Activated naive CD4-positive, alpha-beta T cell treated with anti-CD3 and anti-CD28 coated beads, Interleukin-2, amount 10 ng/mL, durations not matched to agents 7 days and 5 days (primary cell): ENCODE data around the gene SMG9.

Experiments used
- CTCF ChIA-PET: fragments of 350-600 bp; sonication (Branson Sonifier 250); formaldehyde crosslinking; loops from one replicate; lab custom pipeline; 2021; ENCODE audit warnings: antibody characterized with exemption; lab: Charles Lee
- DNase-seq: peaks from one replicate; pipeline ENCODE4 v3.0.0-alpha.2; 2020
- H3K27ac Mint-ChIP-seq: one replicate; pipeline ENCODE4 v1.8.0; 2021; ENCODE audit warnings: mild to moderate bottlenecking, moderate library complexity, mixed read lengths
- H3K27me3 Mint-ChIP-seq: one replicate; pipeline ENCODE4 v1.8.0; 2021; ENCODE audit warnings: mild to moderate bottlenecking, mixed read lengths
- H3K36me3 Mint-ChIP-seq: one replicate; pipeline ENCODE4 v1.8.0; 2021; ENCODE audit warnings: mixed read lengths
- H3K4me1 Mint-ChIP-seq: one replicate; pipeline ENCODE4 v1.8.0; 2021; ENCODE audit warnings: mixed read lengths
- H3K4me3 Mint-ChIP-seq: one replicate; pipeline ENCODE4 v1.8.0; 2021; ENCODE audit warnings: mild to moderate bottlenecking, moderate library complexity, mixed read lengths
- H3K9me3 Mint-ChIP-seq: one replicate; pipeline ENCODE4 v1.8.0; 2021; ENCODE audit warnings: mixed read lengths

The SMG9 gene, protein sequence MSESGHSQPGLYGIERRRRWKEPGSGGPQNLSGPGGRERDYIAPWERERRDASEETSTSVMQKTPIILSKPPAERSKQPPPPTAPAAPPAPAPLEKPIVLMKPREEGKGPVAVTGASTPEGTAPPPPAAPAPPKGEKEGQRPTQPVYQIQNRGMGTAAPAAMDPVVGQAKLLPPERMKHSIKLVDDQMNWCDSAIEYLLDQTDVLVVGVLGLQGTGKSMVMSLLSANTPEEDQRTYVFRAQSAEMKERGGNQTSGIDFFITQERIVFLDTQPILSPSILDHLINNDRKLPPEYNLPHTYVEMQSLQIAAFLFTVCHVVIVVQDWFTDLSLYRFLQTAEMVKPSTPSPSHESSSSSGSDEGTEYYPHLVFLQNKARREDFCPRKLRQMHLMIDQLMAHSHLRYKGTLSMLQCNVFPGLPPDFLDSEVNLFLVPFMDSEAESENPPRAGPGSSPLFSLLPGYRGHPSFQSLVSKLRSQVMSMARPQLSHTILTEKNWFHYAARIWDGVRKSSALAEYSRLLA

DNA sequence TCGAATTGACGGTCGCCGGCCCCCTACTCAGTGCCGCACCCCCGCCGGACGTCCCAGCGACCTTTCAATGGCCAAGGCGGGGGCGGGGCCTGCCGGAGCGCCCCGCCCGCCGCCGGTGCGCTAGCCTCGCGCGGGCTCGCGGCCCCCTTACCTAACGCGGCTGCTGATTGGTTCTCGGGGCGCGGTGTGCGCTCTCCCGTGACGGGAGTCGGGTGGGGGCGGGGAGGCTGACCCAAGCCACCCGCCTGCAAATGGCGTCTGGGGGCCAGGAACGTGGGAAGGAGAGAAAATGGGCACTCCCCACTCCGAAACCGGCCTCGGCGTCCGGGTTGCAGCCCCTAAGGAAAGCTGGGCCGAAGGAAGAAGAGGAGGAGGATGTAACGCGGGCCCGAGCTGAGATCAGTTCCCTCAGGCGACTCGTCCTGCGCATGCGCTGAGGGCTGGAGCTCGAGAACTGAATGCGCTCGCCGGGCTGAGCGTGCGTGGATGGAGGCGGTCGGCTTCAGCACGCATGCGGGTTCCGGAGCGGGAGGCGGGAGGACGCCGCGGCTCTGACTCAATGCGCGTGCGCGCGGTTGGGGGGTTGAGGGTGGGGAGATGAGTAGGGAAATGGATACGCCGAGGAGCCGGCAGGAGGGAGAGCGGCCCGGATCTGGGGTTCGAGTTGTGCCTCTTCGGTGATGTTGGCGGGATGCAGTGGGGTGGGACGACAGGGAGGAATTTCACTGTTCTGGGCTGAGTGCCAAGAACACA lies at the start of gene SMG9:
TSS of gene SMG9 (minus strand) at position 460 of the 753 bp plus-strand sequence. CDS start 4,221 bp downstream, outside the sequence.
- CTCF ChIA-PET = interaction anchor here (0.7 to 6.0 kb wide), 3 partner anchors 9 to 160 kb away, joined by 3 to 68 read pairs (median 7); no protein-coding TSS in a partner anchor
- H3K36me3 Mint-ChIP-seq = peaks cover 44% of the 10 kb centered on the region
- H3K4me1 Mint-ChIP-seq = peaks cover 63% of the 10 kb centered on the region
- DNase-seq = peak; percentile 99
- peak within 1 kb of the TSS; percentile 99 for H3K27ac Mint-ChIP-seq
- peaks cover 3% of the 10 kb centered on the region for H3K27me3 Mint-ChIP-seq
- no peaks in the 10 kb centered on the region for H3K9me3 Mint-ChIP-seq
- H3K4me3 Mint-ChIP-seq = peak within 1 kb of the TSS; percentile 92

DNA sequence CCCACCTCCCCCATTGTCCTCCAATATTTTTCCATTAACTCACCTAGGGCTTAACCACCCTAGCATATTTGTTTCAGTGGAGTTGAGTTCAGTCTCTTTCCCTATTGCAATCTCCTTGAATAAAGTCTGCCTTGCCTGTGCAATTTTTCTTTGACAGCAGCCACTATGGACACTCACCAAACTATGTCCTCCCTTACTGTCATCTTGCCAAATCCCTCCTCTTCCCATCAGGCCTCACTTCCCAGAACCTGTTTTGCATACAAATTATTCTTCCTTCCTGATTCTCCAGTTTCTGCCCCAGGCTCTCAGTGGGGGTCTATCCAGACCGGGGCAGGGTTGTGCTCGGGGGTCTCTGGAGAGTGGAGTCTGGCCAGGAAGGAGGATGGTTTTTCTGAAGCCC lies 49.7 kb upstream of the SMG9 start:
- Mint-ChIP-seq H3K27ac (no peak overlapping the region), H3K36me3 (no peaks in the 10 kb centered on the region), H3K27me3 (peaks cover 38% of the 10 kb centered on the region), H3K9me3 (no peaks in the 10 kb centered on the region), H3K4me1 (peaks cover 6% of the 10 kb centered on the region), H3K4me3 (no peak overlapping the region)
- no peak for DNase-seq
- CTCF ChIA-PET = no interaction called here

DNA sequence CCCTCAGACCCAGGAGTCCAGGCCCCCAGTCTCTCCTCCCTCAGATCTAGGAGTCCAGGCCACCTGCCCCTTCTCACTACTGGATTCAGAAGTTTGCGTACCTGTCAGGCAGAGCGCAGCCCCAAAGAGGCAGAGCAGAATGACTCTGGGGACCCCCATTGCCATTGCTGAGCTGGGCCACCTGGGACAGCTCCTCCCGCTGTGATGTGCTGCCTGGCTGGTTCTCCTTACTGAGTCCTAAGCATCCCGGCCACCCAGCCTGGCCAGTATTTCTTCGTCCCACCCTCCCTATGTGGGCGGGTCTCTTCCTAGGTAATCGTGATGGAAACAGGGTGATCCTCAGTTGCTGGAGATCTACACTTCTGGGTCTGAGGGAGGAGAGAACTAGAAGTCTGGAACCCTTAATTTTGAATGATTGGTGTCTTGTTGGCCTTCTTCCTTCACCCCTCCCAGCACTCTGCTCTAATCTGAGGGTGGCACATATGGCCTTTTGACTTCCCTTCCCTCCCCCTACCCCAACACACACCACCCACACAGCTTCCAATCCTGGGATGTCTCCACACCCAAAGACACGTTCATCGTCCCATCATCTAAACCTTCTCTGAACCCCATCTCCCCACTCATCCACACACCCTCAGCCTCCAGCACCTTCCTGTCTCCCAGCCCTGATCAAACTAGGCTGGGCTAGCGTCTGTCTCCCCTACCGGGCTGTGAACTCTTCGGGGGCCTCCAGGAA lies 47.6 kb upstream of the SMG9 start, which contains the start of gene LYPD5:
TSS of gene LYPD5 (minus strand) at position 232 of the 736 bp plus-strand sequence. CDS start at position 165, 67 bp downstream.
- Mint-ChIP-seq H3K4me3 (no peak within 1 kb of the TSS), H3K36me3 (no peaks in the 10 kb centered on the region), H3K9me3 (no peaks in the 10 kb centered on the region), H3K27ac (no peak within 1 kb of the TSS), H3K4me1 (peaks cover 24% of the 10 kb centered on the region), H3K27me3 (peaks cover 53% of the 10 kb centered on the region)
- CTCF ChIA-PET = no interaction called here
- no peak for DNase-seq

DNA sequence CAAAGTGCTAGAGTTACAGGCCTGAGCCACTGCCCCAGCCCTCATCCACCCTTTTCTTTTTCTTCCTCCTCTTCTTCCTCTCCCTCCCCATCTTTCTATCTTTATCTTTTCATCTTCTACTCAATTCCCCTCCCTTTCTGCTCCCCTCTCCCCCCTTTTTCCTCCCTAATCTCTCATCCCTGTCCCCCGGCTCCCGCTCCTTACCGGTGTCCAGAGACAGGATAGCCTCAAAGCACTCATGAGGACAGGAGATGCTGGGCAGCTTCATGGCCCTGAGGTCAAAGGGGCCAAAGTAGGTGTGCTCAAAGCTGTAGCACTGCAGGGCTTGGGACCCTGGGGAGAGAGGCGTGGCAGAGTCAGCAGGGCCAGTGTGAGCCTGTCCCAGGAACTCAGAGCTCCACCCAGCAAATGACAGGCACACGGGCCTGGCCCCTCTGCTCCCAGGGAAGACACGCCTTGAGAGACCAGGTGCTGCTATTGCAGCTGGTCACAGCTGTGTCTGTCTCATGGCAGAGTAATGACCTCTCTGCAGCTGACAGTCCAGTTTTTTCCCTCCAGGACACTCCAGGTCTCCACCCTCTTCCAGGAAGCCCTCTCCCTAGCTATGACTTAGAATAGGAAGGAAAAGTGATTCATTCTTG lies 44.9 kb upstream of the SMG9 start:
- peaks cover 43% of the 10 kb centered on the region for H3K27me3 Mint-ChIP-seq
- H3K27ac Mint-ChIP-seq = no peak overlapping the region
- H3K36me3 Mint-ChIP-seq = no peaks in the 10 kb centered on the region
- CTCF ChIA-PET = interaction anchor here (0.7 kb wide), 1 partner anchor 55 kb away, joined by 3 read pairs; no protein-coding TSS in a partner anchor
- H3K4me1 Mint-ChIP-seq = peaks cover 27% of the 10 kb centered on the region
- no peak for DNase-seq
- H3K9me3 Mint-ChIP-seq = peaks cover 4% of the 10 kb centered on the region
- H3K4me3 Mint-ChIP-seq = peak overlapping the region; percentile 72

DNA sequence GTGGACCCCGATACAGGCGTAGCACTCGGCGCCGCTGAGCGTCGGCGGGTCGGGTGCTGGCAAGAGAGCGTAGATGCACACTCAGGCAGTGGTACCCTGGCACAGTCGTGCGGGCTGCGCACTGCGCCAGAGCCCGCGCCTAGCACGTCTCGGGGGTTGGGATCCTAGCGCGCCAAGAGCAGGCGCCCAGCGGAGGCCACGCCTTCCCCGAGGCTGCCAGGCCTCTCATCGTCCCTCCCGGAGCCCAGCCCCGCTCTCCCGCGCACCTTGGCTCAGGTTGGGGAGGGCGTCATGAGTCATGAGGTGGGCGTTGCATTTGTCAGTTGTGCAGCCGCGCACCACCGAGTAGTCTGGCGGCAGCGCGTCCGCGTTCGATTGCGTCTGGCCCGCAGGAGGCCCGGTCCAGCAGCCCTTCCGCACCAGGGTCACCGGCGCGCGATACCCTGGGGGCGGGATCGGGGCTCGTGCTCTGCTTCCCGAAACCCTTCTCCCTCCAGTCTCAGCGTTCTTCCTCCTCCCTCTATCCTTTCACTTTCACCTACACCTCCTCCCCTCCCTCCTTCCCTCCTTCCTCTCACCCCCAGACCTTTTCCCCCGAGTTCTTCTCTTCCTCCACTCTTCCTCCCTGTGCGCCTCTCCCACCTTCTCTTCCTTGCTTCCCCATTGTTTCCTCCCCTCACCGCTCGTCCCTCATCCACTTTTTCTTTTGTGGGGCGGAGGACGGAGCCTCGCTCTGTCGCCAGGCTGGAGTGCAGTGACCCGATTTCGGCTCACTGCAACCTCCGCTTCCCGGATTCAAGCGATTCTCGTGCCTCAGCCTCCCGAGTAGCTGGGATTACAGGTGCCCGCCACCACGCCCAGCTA lies 44.0 kb upstream of the SMG9 start:
- peaks cover 49% of the 10 kb centered on the region for H3K27me3 Mint-ChIP-seq
- no peaks in the 10 kb centered on the region for H3K36me3 Mint-ChIP-seq
- no peak overlapping the region for H3K27ac Mint-ChIP-seq
- DNase-seq = peak; percentile 72
- CTCF ChIA-PET = no interaction called here
- H3K4me1 Mint-ChIP-seq = peaks cover 27% of the 10 kb centered on the region
- peaks cover 4% of the 10 kb centered on the region for H3K9me3 Mint-ChIP-seq
- peak overlapping the region; percentile 72 for H3K4me3 Mint-ChIP-seq

DNA sequence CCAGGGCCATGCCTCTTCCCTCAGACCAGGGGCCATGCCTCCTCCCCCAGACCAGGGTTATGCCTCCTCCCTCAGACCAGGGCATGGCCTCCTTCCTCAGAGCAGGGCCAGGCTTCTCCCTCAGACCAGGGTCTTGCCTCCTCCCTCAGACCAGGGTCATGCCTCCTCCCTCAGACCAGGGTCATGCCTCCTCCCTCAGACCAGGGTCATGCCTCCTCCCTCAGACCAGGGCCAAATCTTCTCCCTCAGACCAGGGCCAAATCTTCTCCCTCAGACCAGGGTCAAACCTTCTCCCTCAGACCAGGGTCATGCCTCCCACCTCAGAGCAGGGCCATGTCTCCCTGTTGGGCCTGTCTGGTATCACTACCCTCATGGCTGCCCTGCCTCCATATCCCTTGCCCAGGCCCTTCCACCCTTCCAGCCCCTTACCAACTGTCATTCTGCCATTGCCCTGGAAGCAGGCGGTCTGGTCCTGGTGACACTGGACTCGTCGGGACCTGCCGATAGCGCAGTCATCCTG lies 43.3 kb upstream of the SMG9 start:
- peaks cover 53% of the 10 kb centered on the region for H3K27me3 Mint-ChIP-seq
- DNase-seq = no peak
- H3K9me3 Mint-ChIP-seq = peaks cover 4% of the 10 kb centered on the region
- no peaks in the 10 kb centered on the region for H3K36me3 Mint-ChIP-seq
- CTCF ChIA-PET = no interaction called here
- no peak overlapping the region for H3K27ac Mint-ChIP-seq
- peaks cover 27% of the 10 kb centered on the region for H3K4me1 Mint-ChIP-seq
- H3K4me3 Mint-ChIP-seq = peak overlapping the region; percentile 72

DNA sequence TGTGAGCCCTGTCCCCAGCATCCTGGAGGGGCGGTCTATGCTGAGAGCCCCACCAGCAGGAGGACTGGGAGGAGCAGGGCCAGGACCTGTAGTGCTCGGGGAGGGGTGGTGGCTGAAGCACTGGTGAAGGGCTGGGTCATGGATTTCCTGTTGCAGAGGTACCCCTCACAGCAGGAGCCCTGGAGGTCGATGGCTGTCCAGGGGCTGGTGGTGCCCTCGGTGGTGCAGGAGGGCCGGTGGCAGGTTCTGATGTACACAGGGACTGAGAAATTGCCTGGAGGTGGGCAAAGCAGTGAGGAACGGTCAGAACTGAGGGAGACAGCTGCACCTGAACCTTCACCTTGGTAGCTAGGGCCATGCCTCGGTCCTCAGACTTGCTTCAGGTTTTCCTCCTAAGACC lies 42.8 kb upstream of the SMG9 start:
- peak overlapping the region; percentile 72 for H3K4me3 Mint-ChIP-seq

DNA sequence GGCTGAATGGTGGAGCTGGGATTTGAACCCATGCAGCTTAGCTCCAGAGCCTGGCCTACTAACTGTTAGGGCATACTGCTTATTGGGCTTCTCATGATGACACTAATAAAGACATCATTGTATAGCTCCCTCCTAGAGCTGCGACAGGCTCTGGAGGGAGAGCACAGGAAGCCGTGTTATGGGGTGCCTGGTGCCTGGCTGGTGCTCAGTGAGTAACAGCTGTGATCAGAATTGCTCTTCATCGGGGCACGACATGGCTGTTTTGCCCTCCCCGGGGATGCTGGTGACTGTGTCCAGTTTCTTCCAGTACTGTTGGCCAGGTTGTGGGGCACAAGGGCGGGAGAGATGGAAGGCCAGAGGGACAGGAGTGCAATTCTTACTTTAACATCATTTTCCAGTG lies 42.4 kb upstream of the SMG9 start:
- H3K27ac Mint-ChIP-seq = no peak overlapping the region
- peaks cover 27% of the 10 kb centered on the region for H3K4me1 Mint-ChIP-seq
- H3K9me3 Mint-ChIP-seq = peaks cover 4% of the 10 kb centered on the region
- CTCF ChIA-PET = interaction anchor here (0.7 to 1.3 kb wide), 4 partner anchors 12 to 52 kb away, joined by 3 to 5 read pairs (median 4); no protein-coding TSS in a partner anchor
- H3K36me3 Mint-ChIP-seq = no peaks in the 10 kb centered on the region
- peak overlapping the region; percentile 31 for H3K4me3 Mint-ChIP-seq
- no peak for DNase-seq
- H3K27me3 Mint-ChIP-seq = peaks cover 50% of the 10 kb centered on the region

More for the DNA sequence above, 42.8 kb upstream of the SMG9 start:
- H3K27me3 Mint-ChIP-seq = peaks cover 52% of the 10 kb centered on the region
- CTCF ChIA-PET = interaction anchor here (1.1 to 1.3 kb wide), 2 partner anchors 12 to 52 kb away, joined by 4 to 5 read pairs; no protein-coding TSS in a partner anchor
- H3K36me3 Mint-ChIP-seq = no peaks in the 10 kb centered on the region
- peaks cover 4% of the 10 kb centered on the region for H3K9me3 Mint-ChIP-seq
- peaks cover 27% of the 10 kb centered on the region for H3K4me1 Mint-ChIP-seq
- DNase-seq = no peak
- H3K27ac Mint-ChIP-seq = no peak overlapping the region

DNA sequence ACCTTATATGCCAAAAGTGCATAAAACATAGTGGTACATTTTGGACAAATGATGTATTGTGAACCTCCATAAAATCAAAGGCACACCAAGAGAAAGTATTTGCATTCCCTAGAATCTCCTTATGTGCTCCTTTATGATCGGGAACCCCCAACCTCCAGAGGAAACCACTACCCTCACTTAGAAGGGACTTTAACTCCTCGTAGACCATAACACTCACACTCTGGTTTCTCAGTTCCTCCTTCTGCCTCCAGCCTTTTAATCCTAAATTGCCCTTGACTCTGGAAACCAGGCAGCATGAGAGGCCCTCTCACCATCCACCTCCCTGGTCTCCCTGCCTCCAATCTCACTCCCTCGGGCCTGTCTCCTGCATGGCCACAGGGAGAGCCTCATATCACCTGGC lies 35.8 kb upstream of the SMG9 start:
- H3K36me3 Mint-ChIP-seq = no peaks in the 10 kb centered on the region
- DNase-seq = no peak
- H3K27me3 Mint-ChIP-seq = peaks cover 32% of the 10 kb centered on the region
- no peak overlapping the region for H3K27ac Mint-ChIP-seq
- H3K4me1 Mint-ChIP-seq = no peaks in the 10 kb centered on the region
- H3K9me3 Mint-ChIP-seq = no peaks in the 10 kb centered on the region
- H3K4me3 Mint-ChIP-seq = no peak overlapping the region
- CTCF ChIA-PET = no interaction called here

DNA sequence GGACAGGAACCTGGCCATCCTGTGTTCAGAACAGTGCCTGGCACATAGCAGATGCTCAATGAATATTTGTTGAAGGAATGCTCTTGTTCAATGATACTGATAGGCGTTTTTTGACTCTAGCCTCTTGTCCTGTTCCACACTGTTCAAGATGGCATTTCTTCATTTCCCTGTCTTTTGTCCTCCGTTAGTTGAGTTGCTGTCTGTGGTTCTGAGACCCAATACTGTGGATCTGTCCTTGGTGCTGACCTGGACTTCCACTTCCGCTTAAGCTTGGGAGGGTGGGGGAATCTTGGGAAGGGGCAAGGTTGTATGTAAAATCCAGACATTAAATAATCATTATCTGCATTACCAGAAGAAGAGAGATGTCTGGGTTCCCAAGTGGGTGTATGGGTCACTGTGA lies 34.3 kb upstream of the SMG9 start:
- Mint-ChIP-seq H3K27me3 (peaks cover 25% of the 10 kb centered on the region), H3K27ac (no peak overlapping the region), H3K9me3 (no peaks in the 10 kb centered on the region), H3K36me3 (no peaks in the 10 kb centered on the region), H3K4me1 (peaks cover 14% of the 10 kb centered on the region), H3K4me3 (no peak overlapping the region)
- DNase-seq = peak; percentile 38
- CTCF ChIA-PET = interaction anchor here (1.5 kb wide), 1 partner anchor 21 kb away, joined by 3 read pairs; no protein-coding TSS in a partner anchor

DNA sequence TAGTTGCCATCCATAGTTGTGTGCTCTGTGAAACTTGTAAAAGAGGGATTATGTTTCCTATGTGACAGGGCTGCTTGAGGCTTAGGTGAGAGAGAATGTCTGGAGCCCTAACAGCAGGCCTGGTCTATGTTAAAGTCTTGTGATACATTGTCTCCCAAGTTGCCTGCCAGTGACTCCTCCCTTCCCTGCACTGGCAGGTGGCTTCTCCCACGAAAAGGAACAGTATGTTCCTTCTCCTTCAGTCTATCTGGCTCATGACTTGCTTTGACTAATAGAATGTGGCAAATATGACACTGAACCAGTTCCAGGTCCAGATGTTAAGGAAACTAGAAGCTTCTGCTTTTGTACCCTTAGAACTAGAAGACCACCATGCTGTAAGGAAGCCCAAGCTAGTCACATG lies 31.9 kb upstream of the SMG9 start:
- Mint-ChIP-seq H3K9me3 (no peaks in the 10 kb centered on the region), H3K27ac (no peak overlapping the region), H3K4me1 (peaks cover 36% of the 10 kb centered on the region), H3K27me3 (peaks cover 13% of the 10 kb centered on the region), H3K4me3 (no peak overlapping the region), H3K36me3 (no peaks in the 10 kb centered on the region)
- CTCF ChIA-PET = interaction anchor here (1.2 to 1.9 kb wide), 3 partner anchors 18 to 41 kb away, joined by 5 to 8 read pairs (median 7); no protein-coding TSS in a partner anchor
- no peak for DNase-seq
